ENCODE results near the gene ZBTB16.

ZBTB16 gene

GRCh38 chr11:114019046-114019445, 40.5 kb upstream of the ZBTB16 start:
- H3K4me3 ChIP-seq (replicated peaks; ENCODE audit: insufficient read depth, low read length) = no peak overlapping the region
- no peak for DNase-seq (ENCODE audit: low read depth in 1 of 2, low spot score in 1 of 2)
- TF ChIP-seq GABPA (IDR thresholded peaks at IDR 0.05; ENCODE audit: low read depth) (no peak), REST (IDR thresholded peaks at IDR 0.05; ENCODE audit: insufficient replicate concordance, low read depth) (no peak), POLR2AphosphoS5 (IDR thresholded peaks at IDR 0.05; ENCODE audit: low read depth) (no peak), SPI1 (IDR thresholded peaks at IDR 0.05; ENCODE audit: borderline replicate concordance, low read depth) (no peak), CTCF (IDR thresholded peaks at IDR 0.05; ENCODE audit: insufficient read depth, low read length) (no peak)
- H3K27ac ChIP-seq (replicated peaks) = no peak overlapping the region
- H3K27me3 ChIP-seq (ENCODE audit: insufficient read depth, poor library complexity, severe bottlenecking) = no peaks in the 10 kb centered on the region

- no peak for DNase-seq (ENCODE audit: low read depth in 1 of 2, low spot score in 1 of 2)
- H3K27ac ChIP-seq (replicated peaks) = no peak overlapping the region
- no peak for TF ChIP-seq POLR2AphosphoS5 (IDR thresholded peaks at IDR 0.05; ENCODE audit: low read depth)
- no peak for TF ChIP-seq CTCF (IDR thresholded peaks at IDR 0.05; ENCODE audit: insufficient read depth, low read length)
- no peak for TF ChIP-seq GABPA (IDR thresholded peaks at IDR 0.05; ENCODE audit: low read depth)
- no peak for TF ChIP-seq REST (IDR thresholded peaks at IDR 0.05; ENCODE audit: insufficient replicate concordance, low read depth)
- no peak for TF ChIP-seq SPI1 (IDR thresholded peaks at IDR 0.05; ENCODE audit: borderline replicate concordance, low read depth)
- H3K4me3 ChIP-seq (replicated peaks; ENCODE audit: insufficient read depth, low read length) = no peak overlapping the region
- H3K27me3 ChIP-seq (ENCODE audit: insufficient read depth, poor library complexity, severe bottlenecking) = no peaks in the 10 kb centered on the region
These were observed 39.9 kb upstream of the ZBTB16 start for GRCh38 chr11:114019574-114019973.

GRCh38 chr11:114025329-114025907, 34.1 kb upstream of the ZBTB16 start:
- no peaks in the 10 kb centered on the region for H3K27me3 ChIP-seq (ENCODE audit: insufficient read depth, poor library complexity, severe bottlenecking)
- no peak for TF ChIP-seq SPI1 (IDR thresholded peaks at IDR 0.05; ENCODE audit: borderline replicate concordance, low read depth)
- no peak for TF ChIP-seq REST (IDR thresholded peaks at IDR 0.05; ENCODE audit: insufficient replicate concordance, low read depth)
- no peak for TF ChIP-seq POLR2AphosphoS5 (IDR thresholded peaks at IDR 0.05; ENCODE audit: low read depth)
- TF ChIP-seq CTCF (IDR thresholded peaks at IDR 0.05; ENCODE audit: insufficient read depth, low read length) = no peak
- no peak for TF ChIP-seq GABPA (IDR thresholded peaks at IDR 0.05; ENCODE audit: low read depth)
- H3K4me3 ChIP-seq (replicated peaks; ENCODE audit: insufficient read depth, low read length) = no peak overlapping the region
- no peak for DNase-seq (ENCODE audit: low read depth in 1 of 2, low spot score in 1 of 2)
- no peak overlapping the region for H3K27ac ChIP-seq (replicated peaks)

Measured in HL-60 (cell line).